ENCODE data around the gene MMAB.

GRCh38 chr12:109578330-109578927 lies 5.1 kb upstream of the MMAB start:
- no peak for TF ChIP-seq POLR2A (IDR thresholded peaks at IDR 0.05)
- no peak for TF ChIP-seq POLR2AphosphoS5 (IDR thresholded peaks at IDR 0.05)
- no peak for TF ChIP-seq CTCF (IDR thresholded peaks at IDR 0.05)
- TF ChIP-seq EP300 (IDR thresholded peaks at IDR 0.05) = no peak

Data from gastroesophageal sphincter (tissue), 3 donors.